K562 (cell line): ENCODE measurements around the gene S100A2. TPM values are rescaled to one million over a fixed set of nuclear protein-coding genes. Genes with fewer than 3 reads are reported as not detected.

Experiments
- ATAC-seq: fragments of 200-7000 bp; cut with Tn5 transposase; 3 replicates; pipeline ENCODE4 v1.9.1; 2020; ENCODE audit warnings: moderate library complexity
- BruUV-seq: library from RNA; stranded (reverse); fragments of 400-500 nt; replicated peaks from 2 replicates; lab custom pipeline; 2021; lab: Mats Ljungman, UMichigan
- CTCF ChIA-PET: fragments of 300-600 bp; formaldehyde crosslinking; extraction: SDS; loops from one replicate; lab custom pipeline; 2021; ENCODE audit warnings: low intra/inter-chr PET ratio; lab: Yijun Ruan, JAX
- POLR2A ChIA-PET: fragments of 300-600, 350-650 bp; sonication (Branson Sonifier 250); formaldehyde crosslinking; extraction: SDS; loops from one replicate; lab custom pipeline; 2021; ENCODE audit warnings: antibody characterized with exemption, inconsistent platforms; lab: Yijun Ruan, JAX
- DNase-seq, 4 experiments: peaks; one replicate each; pipeline versions ENCODE4 v3.0.0 to v3.0.0-alpha.2; 2011 to 2018; ENCODE audit warnings: low spot score in 3 of 4, mixed read lengths in 3 of 4; ENCODE audit errors: extremely low read depth in 1 of 4
- FAIRE-seq: peaks from 2 replicates; lab custom pipeline; 2011; peaks lifted over from hg19 to GRCh38; lab: Jason Lieb, UNC
- H2AFZ ChIP-seq: 2 replicates; pipeline ENCODE4 v1.6.0; 2011; ENCODE audit warnings: low read depth, low read length, control low read depth, inconsistent platforms
- H3K27ac ChIP-seq: fragments of 200-600 bp; 3 replicates; pipeline ENCODE4 v1.8.0; 2011; ENCODE audit warnings: low read depth, mild to moderate bottlenecking, control low read depth, inconsistent platforms, low read length, moderate library complexity, mixed read lengths; ENCODE audit errors: extremely low read depth
- H3K27me3 ChIP-seq, 2 experiments: fragments of 300-600 bp in 1 of 2; 2 replicates in 1 of 2; 3 replicates in 1 of 2; pipeline versions ENCODE4 v1.6.0 to v1.8.0; 2011; ENCODE audit warnings: inconsistent platforms in 2 of 2, low read length in 2 of 2, mild to moderate bottlenecking in 1 of 2, mixed read lengths in 1 of 2, moderate library complexity in 1 of 2; ENCODE audit not compliant: control insufficient read depth in 2 of 2, insufficient read depth in 2 of 2
- H3K36me3 ChIP-seq: fragments of 300-600 bp; 3 replicates; pipeline ENCODE4 v1.8.0; 2011; ENCODE audit warnings: mild to moderate bottlenecking, low read length, inconsistent platforms; ENCODE audit not compliant: control insufficient read depth, insufficient read depth
- H3K4me1 ChIP-seq, 2 experiments: fragments of 200-600 bp in 1 of 2; replicated peaks in 1 of 2; 2 replicates in 1 of 2; 3 replicates in 1 of 2; pipeline versions ENCODE4 v1.5.1 to v1.8.0; 2011; ENCODE audit warnings: inconsistent platforms in 2 of 2, low read length in 2 of 2, mild to moderate bottlenecking in 1 of 2, mixed read lengths in 1 of 2, moderate library complexity in 1 of 2; ENCODE audit not compliant: control insufficient read depth in 2 of 2, insufficient read depth in 2 of 2
- H3K4me2 ChIP-seq: 2 replicates; pipeline ENCODE4 v1.6.1; 2011; ENCODE audit warnings: low read length, control low read depth, inconsistent platforms, mixed read lengths; ENCODE audit not compliant: insufficient read depth
- H3K4me3 ChIP-seq: fragments of 200-600 bp; sonication (generic), shearing (Covaris generic); 2 replicates; pipeline ENCODE4 v1.5.1; 2016; ENCODE audit warnings: control low read depth, inconsistent platforms
- H3K79me2 ChIP-seq: fragments of 200-600 bp; 3 replicates; pipeline ENCODE4 v1.8.0; 2011; ENCODE audit warnings: low read length, inconsistent platforms; ENCODE audit not compliant: control insufficient read depth, insufficient read depth
- H3K9ac ChIP-seq, 2 experiments: 2 replicates each; pipeline versions ENCODE4 v1.6.0 to v1.6.1; 2011; ENCODE audit warnings: low read depth in 2 of 2, low read length in 2 of 2, control low read depth in 1 of 2, inconsistent platforms in 1 of 2, mild to moderate bottlenecking in 1 of 2, mixed read lengths in 1 of 2; ENCODE audit not compliant: insufficient read depth in 1 of 2
- H3K9me1 ChIP-seq: one replicate; pipeline ENCODE4 v1.6.0; 2011; ENCODE audit warnings: inconsistent platforms, mild to moderate bottlenecking, low read length, moderate library complexity; ENCODE audit not compliant: control insufficient read depth, insufficient read depth
- H3K9me3 ChIP-seq: replicated peaks from 2 replicates; pipeline ENCODE4 v1.5.1; 2011; ENCODE audit warnings: low read depth, low read length, inconsistent platforms; ENCODE audit not compliant: control insufficient read depth, insufficient read depth
- H4K20me1 ChIP-seq: replicated peaks from 2 replicates; pipeline ENCODE4 v1.6.1; 2011; ENCODE audit warnings: low read length, inconsistent platforms, mixed read lengths; ENCODE audit not compliant: control insufficient read depth, insufficient read depth
- CBFB ChIP-seq: sonication (generic); formaldehyde crosslinking; IDR thresholded peaks from 2 replicates; pipeline ENCODE4 v1.4.0; 2020; ENCODE audit warnings: mild to moderate bottlenecking, missing genetic modification reagents
- CSDE1 ChIP-seq, 2 experiments: fragments of 450-650 bp; IDR thresholded peaks; 2 replicates each; pipeline ENCODE4 v1.6.1; 2016; ENCODE audit warnings: mild to moderate bottlenecking in 1 of 2
- CTBP1 ChIP-seq: fragments of 450-650 bp; IDR thresholded peaks from 2 replicates; pipeline ENCODE4 v1.6.1; 2016; ENCODE audit warnings: borderline replicate concordance
- HNRNPK ChIP-seq: fragments of 200-400 bp; formaldehyde crosslinking; IDR thresholded peaks from one replicate; pipeline ENCODE4 v1.6.1; 2018; ENCODE audit warnings: mild to moderate bottlenecking, low read depth, low read length; ENCODE audit not compliant: poor library complexity, severe bottlenecking
- NR1H2 ChIP-seq: sonication (generic); formaldehyde crosslinking; IDR thresholded peaks from 2 replicates; pipeline ENCODE4 v1.4.0; 2020; ENCODE audit warnings: mild to moderate bottlenecking, missing genetic modification reagents
- TGIF2 ChIP-seq: sonication (generic); formaldehyde crosslinking; IDR thresholded peaks from 2 replicates; pipeline ENCODE4 v1.8.1; 2022; ENCODE audit warnings: mild to moderate bottlenecking, missing genetic modification reagents, moderate library complexity
- USF2 ChIP-seq: sonication (generic); formaldehyde crosslinking; IDR thresholded peaks from 2 replicates; pipeline ENCODE4 v1.5.0; 2020; ENCODE audit warnings: missing genetic modification reagents
- WGBS: fragments of 100-300 bp; shearing (Covaris generic); methylation state at CpG from one replicate; pipeline ENCODE4 v1.1.6; 2016; ENCODE audit warnings: low coverage, mixed read lengths; ENCODE audit not compliant: insufficient coverage; ENCODE audit errors: missing lambda C conversion rate; 5-methylcytosine and 5-hydroxymethylcytosine counted together
- in situ Hi-C: fragments of 300-500 bp; cut with MboI; formaldehyde crosslinking; loops from 4 replicates; pipeline ENCODE4 v1.15.0; 2018; ENCODE audit warnings: inconsistent platforms, mixed read lengths
- intact Hi-C: fragments of 100-400 bp; cut with micrococcal nuclease; formaldehyde crosslinking; loops from 2 replicates; pipeline ENCODE4 v1.14.2; 2022
- polyA plus RNA-seq, 8 experiments: library from polyadenylated mRNA; depleted of rRNA in 4 of 8; stranded (reverse) in 5 of 8; unstranded in 3 of 8; fragments of >200 nt; fragmentation: Nextera tagmentation in 2 of 8; fragmentation: Illumina TruSeq in 1 of 8; extraction: Ambion mirVana in 2 of 8; extraction: Trizol in 1 of 8; gene quantifications; 2 replicates each; pipeline versions ENCODE4 v1.2.1 to v1.2.3, GENCODE V29; 2011 to 2014; ENCODE audit warnings: inconsistent platforms in 1 of 8, missing spikeins in 1 of 8
- total RNA-seq, 7 experiments: library from RNA; depleted of rRNA in 6 of 7; stranded (reverse); fragments of >200 nt in 6 of 7; fragmentation: Illumina TruSeq in 2 of 7; extraction: Trizol in 2 of 7; gene quantifications; 2 replicates each; pipeline versions ENCODE4 v1.2.1 to v1.2.3, GENCODE V29; 2011 to 2021; ENCODE audit warnings: low replicate concordance in 1 of 7
- TF ChIP-seq, protein P1 (sequence below), 2 experiments: IDR thresholded peaks; 2 replicates each; pipeline ENCODE4 v1.6.1; 2012; ENCODE audit warnings: improper control_type of control experiment in 2 of 2, low read depth in 2 of 2, low read length in 2 of 2, borderline replicate concordance in 1 of 2

The S100A2 gene
- total and polyA plus RNA-seq, 9 of the 15 experiments (the other 6 are each of a cell fraction or from before 2014, with no cell fraction given): 0.28 to 0.65 (median 0.44) TPM; not detected in 4

- H3K4me1 ChIP-seq: peaks cover 9 to 13% of the 10 kb centered on the region in 2 experiments; a peak in 4 of 5 replicates
- TF ChIP-seq HNRNPK: no peak
- TF ChIP-seq CSDE1 (IDR thresholded peaks at IDR 0.05): no peak
- TF ChIP-seq USF2 (CRISPR knock-in tag): no peak
- TF ChIP-seq NR1H2 (CRISPR knock-in tag): no peak
- TF ChIP-seq CBFB: no peak
- no peak for TF ChIP-seq CTBP1
- TF ChIP-seq, protein P1, sequence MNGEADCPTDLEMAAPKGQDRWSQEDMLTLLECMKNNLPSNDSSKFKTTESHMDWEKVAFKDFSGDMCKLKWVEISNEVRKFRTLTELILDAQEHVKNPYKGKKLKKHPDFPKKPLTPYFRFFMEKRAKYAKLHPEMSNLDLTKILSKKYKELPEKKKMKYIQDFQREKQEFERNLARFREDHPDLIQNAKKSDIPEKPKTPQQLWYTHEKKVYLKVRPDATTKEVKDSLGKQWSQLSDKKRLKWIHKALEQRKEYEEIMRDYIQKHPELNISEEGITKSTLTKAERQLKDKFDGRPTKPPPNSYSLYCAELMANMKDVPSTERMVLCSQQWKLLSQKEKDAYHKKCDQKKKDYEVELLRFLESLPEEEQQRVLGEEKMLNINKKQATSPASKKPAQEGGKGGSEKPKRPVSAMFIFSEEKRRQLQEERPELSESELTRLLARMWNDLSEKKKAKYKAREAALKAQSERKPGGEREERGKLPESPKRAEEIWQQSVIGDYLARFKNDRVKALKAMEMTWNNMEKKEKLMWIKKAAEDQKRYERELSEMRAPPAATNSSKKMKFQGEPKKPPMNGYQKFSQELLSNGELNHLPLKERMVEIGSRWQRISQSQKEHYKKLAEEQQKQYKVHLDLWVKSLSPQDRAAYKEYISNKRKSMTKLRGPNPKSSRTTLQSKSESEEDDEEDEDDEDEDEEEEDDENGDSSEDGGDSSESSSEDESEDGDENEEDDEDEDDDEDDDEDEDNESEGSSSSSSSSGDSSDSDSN (IDR thresholded peaks at IDR 0.05; ENCODE audit: borderline replicate concordance in 1 of 2, low read depth in 2 of 2, low read length in 2 of 2): no peak
- TF ChIP-seq TGIF2 (CRISPR knock-in tag): no peak
- ChIA-PET CTCF (no interaction called here), POLR2A (interaction anchor here (0.6 to 1.8 kb wide), 9 partner anchors 11 to 140 kb away, joined by 3 to 7 read pairs (median 4); no protein-coding TSS in a partner anchor)
- peaks cover 2% of the 10 kb centered on the region; the same call in 1 of the 2 replicates for H3K9me3 ChIP-seq
- no peak overlapping the region for H3K4me3 ChIP-seq
- no peaks in the 10 kb centered on the region for H3K9me1 ChIP-seq
- no peak overlapping the region for H3K27ac ChIP-seq
- H2AFZ ChIP-seq: 0 out of 2 replicates have a peak overlapping the region, but pooled peaks have one; percentile 4
- H3K36me3 ChIP-seq: no peaks in the 10 kb centered on the region
- DNase-seq: no peak
- 53% methylated on average over 4 of the region's 4 CpGs for WGBS
- intact Hi-C loops: no loop called here
- no peak for ATAC-seq
- no peak for FAIRE-seq
- no peaks in the 10 kb centered on the region for H3K79me2 ChIP-seq
- in situ Hi-C loops: no loop called here
- H3K4me2 ChIP-seq: no peak overlapping the region
- H3K27me3 ChIP-seq: no peaks in the 10 kb centered on the region
- H3K9ac ChIP-seq: no peak overlapping the region
- no peaks in the 10 kb centered on the region for H4K20me1 ChIP-seq
- BruUV-seq: no TSS peak
Observed at GRCh38 chr1:153520818-153521476, 44.7 kb downstream of the S100A2 start.
